B cell (primary cell): ENCODE results near the gene ARID3A. TPM values are rescaled to one million over a fixed set of nuclear protein-coding genes. Genes with fewer than 3 reads are reported as not detected.

Source experiments
- ATAC-seq: fragments of 200-7000 bp; cut with Tn5 transposase; one replicate; pipeline ENCODE4 v1.10.0; 2021; ENCODE audit warnings: low read depth, mild to moderate bottlenecking, moderate number of reproducible peaks, moderate library complexity
- CTCF ChIA-PET: fragments of 350-600 bp; sonication (Branson Sonifier 250); formaldehyde crosslinking; loops from one replicate; lab custom pipeline; 2021; ENCODE audit warnings: antibody characterized with exemption, inconsistent platforms; lab: Charles Lee
- POLR2A ChIA-PET: fragments of 350-600 bp; sonication (Branson Sonifier 250); formaldehyde crosslinking; loops from one replicate; lab custom pipeline; 2021; ENCODE audit warnings: antibody characterized with exemption; lab: Charles Lee
- DNase-seq: peaks from one replicate; pipeline ENCODE4 v3.0.0; 2013
- H2AFZ ChIP-seq: 2 replicates; pipeline ENCODE4 v1.6.1; 2012; ENCODE audit warnings: mild to moderate bottlenecking, low read depth, low read length; ENCODE audit not compliant: insufficient read depth, poor library complexity, severe bottlenecking
- H3K27ac ChIP-seq, 2 donors: 1 replicate in 1 of 2; 2 replicates in 1 of 2; pipeline ENCODE4 v1.5.1; 2012 to 2013; ENCODE audit warnings: low read length in 2 of 2, mild to moderate bottlenecking in 2 of 2, moderate library complexity in 1 of 2
- H3K27me3 ChIP-seq, 4 experiments: fragments of 200-600 bp in 1 of 4; sonication (generic) in 1 of 4; replicated peaks in 1 of 4; 1 replicate in 2 of 4; 2 replicates in 2 of 4; pipeline versions ENCODE4 v1.6.1 to v1.7.0; 2013 to 2016; ENCODE audit warnings: low read length in 3 of 4, mild to moderate bottlenecking in 2 of 4, mixed read lengths in 1 of 4, moderate library complexity in 1 of 4; ENCODE audit not compliant: insufficient read depth in 4 of 4, control insufficient read depth in 3 of 4; ENCODE audit errors: control extremely low read depth in 1 of 4
- H3K36me3 ChIP-seq, 2 experiments: replicated peaks in 1 of 2; 1 replicate in 1 of 2; 2 replicates in 1 of 2; pipeline versions ENCODE4 v1.6.1 to v1.7.1; 2013; ENCODE audit warnings: low read length in 1 of 2; ENCODE audit not compliant: insufficient read depth in 2 of 2, control insufficient read depth in 1 of 2; ENCODE audit errors: control extremely low read depth in 1 of 2, extremely low read depth in 1 of 2
- H3K4me1 ChIP-seq, 2 donors: fragments of 200-600 bp in 1 of 2; sonication (generic) in 1 of 2; 1 replicate in 1 of 2; 2 replicates in 1 of 2; pipeline versions ENCODE4 v1.5.1 to v1.6.1; 2013 to 2017; ENCODE audit warnings: low read length in 2 of 2; ENCODE audit not compliant: control insufficient read depth in 2 of 2, insufficient read depth in 2 of 2
- H3K4me2 ChIP-seq: replicated peaks from 2 replicates; pipeline ENCODE3; 2012; ENCODE audit warnings: mild to moderate bottlenecking, low read depth, low read length; ENCODE audit not compliant: poor library complexity, severe bottlenecking
- H3K4me3 ChIP-seq, 5 experiments: fragments of 200-600 bp in 1 of 5; sonication (generic) in 1 of 5; 1 replicate in 3 of 5; 2 replicates in 2 of 5; pipeline versions ENCODE4 v1.5.1 to v1.7.0; 2011 to 2016; ENCODE audit warnings: low read length in 4 of 5, mild to moderate bottlenecking in 4 of 5, low read depth in 2 of 5, control low read depth in 1 of 5, moderate library complexity in 1 of 5; ENCODE audit not compliant: insufficient read depth in 1 of 5; ENCODE audit errors: control extremely low read depth in 1 of 5, extremely low read depth in 1 of 5
- H3K79me2 ChIP-seq: fragments of 200-600 bp; sonication (generic); one replicate; pipeline ENCODE4 v1.6.0; 2016; ENCODE audit warnings: low read length; ENCODE audit not compliant: control insufficient read depth, insufficient read depth
- H3K9ac ChIP-seq: fragments of 200-600 bp; sonication (generic); 2 replicates; pipeline ENCODE4 v1.6.1; 2017; ENCODE audit warnings: mild to moderate bottlenecking, low read length, moderate library complexity
- H3K9me3 ChIP-seq, 3 donors: one replicate each; pipeline versions ENCODE4 v1.6.1 to v1.7.1; 2013; ENCODE audit warnings: low read length in 2 of 3; ENCODE audit not compliant: control insufficient read depth in 2 of 3, insufficient read depth in 1 of 3; ENCODE audit errors: control extremely low read depth in 1 of 3
- H4K20me1 ChIP-seq: 2 replicates; pipeline ENCODE4 v1.6.0; 2012; ENCODE audit warnings: mild to moderate bottlenecking, low read length; ENCODE audit not compliant: insufficient read depth, control insufficient read depth, poor library complexity, severe bottlenecking
- H3K27ac Mint-ChIP-seq: one replicate; pipeline ENCODE4 v1.8.0; 2021; ENCODE audit warnings: mixed read lengths
- H3K27me3 Mint-ChIP-seq: one replicate; pipeline ENCODE4 v1.8.0; 2021; ENCODE audit warnings: mixed read lengths
- H3K4me1 Mint-ChIP-seq: one replicate; pipeline ENCODE4 v1.8.0; 2021; ENCODE audit warnings: mixed read lengths
- H3K4me3 Mint-ChIP-seq: one replicate; pipeline ENCODE4 v1.8.0; 2021; ENCODE audit warnings: mixed read lengths
- H3K9me3 Mint-ChIP-seq: one replicate; pipeline ENCODE4 v1.8.0; 2022; ENCODE audit warnings: mixed read lengths; ENCODE audit not compliant: insufficient read depth
- CTCF ChIP-seq: fragments of 200-600 bp; IDR thresholded peaks from one replicate; pipeline ENCODE4 v1.8.0; 2022; ENCODE audit warnings: antibody characterized with exemption, mild to moderate bottlenecking
- EZH2 ChIP-seq: IDR thresholded peaks from 2 replicates; pipeline ENCODE4 v1.6.1; 2012; ENCODE audit warnings: borderline replicate concordance, low read depth, mild to moderate bottlenecking, moderate library complexity, low read length; ENCODE audit not compliant: insufficient read depth, poor library complexity, severe bottlenecking
- WGBS: methylation state at CpG from one replicate; pipeline ENCODE4 v1.1.5; 2013; ENCODE audit warnings: missing lambda C conversion rate; ENCODE audit not compliant: insufficient coverage; 5-methylcytosine and 5-hydroxymethylcytosine counted together
- intact Hi-C: fragments of 100-400 bp; cut with micrococcal nuclease; formaldehyde crosslinking; loops from one replicate; pipeline ENCODE4 v1.10.0; 2022
- polyA plus RNA-seq: library from polyadenylated mRNA; depleted of rRNA; stranded (reverse); fragments of >200 nt; gene quantifications from 2 replicates; pipeline ENCODE4 v1.2.3, GENCODE V29; 2012
- total RNA-seq, 2 donors: library from RNA; stranded (reverse); fragments of 120-200 nt in 1 of 2; gene quantifications; 1 replicate in 1 of 2; 2 replicates in 1 of 2; pipeline versions ENCODE4 v1.2.3 to v1.2.4, GENCODE V29; 2013 to 2022

ARID3A gene
- total and polyA plus RNA-seq, 2 donors (not counting 1 experiment from before 2014, with no cell fraction given): 22.9 to 60.5 TPM

- intact Hi-C loops: no loop called here
- Histone ChIP-seq H3K36me3 (peaks cover 0 to 50% of the 10 kb centered on the region in 2 experiments), H3K9me3 (no peaks in the 10 kb centered on the region), H3K4me3 (no peak overlapping the region), H2AFZ (no peak overlapping the region), H3K27ac (no peak overlapping the region), H4K20me1 (peaks cover 48% of the 10 kb centered on the region), H3K27me3 (no peaks in the 10 kb centered on the region), H3K9ac (no peak overlapping the region), H3K4me2 (no peak overlapping the region), H3K79me2 (peaks cover 17% of the 10 kb centered on the region), H3K4me1 (peaks cover 0 to 18% of the 10 kb centered on the region in 2 donors)
- no peak for ATAC-seq
- 98% methylated on average over 26 of the region's 26 CpGs for WGBS
- ChIA-PET CTCF (interaction anchor here (1.3 to 1.5 kb wide), 4 partner anchors 10 to 34 kb away, joined by 4 to 5 read pairs (median 4); no protein-coding TSS in a partner anchor), POLR2A (interaction anchor here (0.6 to 2.0 kb wide), 4 partner anchors 9 to 301 kb away, joined by 3 to 9 read pairs (median 6); no protein-coding TSS in a partner anchor)
- no peak for DNase-seq
- Mint-ChIP-seq H3K4me3 (no peak overlapping the region), H3K27me3 (no peaks in the 10 kb centered on the region), H3K27ac (peak overlapping the region; percentile 59), H3K4me1 (peaks cover 24% of the 10 kb centered on the region), H3K9me3 (no peaks in the 10 kb centered on the region)
- no peak for TF ChIP-seq EZH2
- TF ChIP-seq CTCF: no peak
Observed at GRCh38 chr19:897442-898039, 28.3 kb upstream of the ARID3A start.

GRCh38 chr19:898663-899062, 27.2 kb upstream of the ARID3A start:
- no peak overlapping the region for H3K4me2 ChIP-seq
- no peaks in the 10 kb centered on the region for H3K27me3 Mint-ChIP-seq
- TF ChIP-seq CTCF (no peak), EZH2 (no peak)
- POLR2A ChIA-PET: interaction anchor here (0.6 to 1.0 kb wide), 2 partner anchors 10 to 368 kb away, joined by 5 to 8 read pairs; no protein-coding TSS in a partner anchor
- peak overlapping the region; percentile 42 for H3K4me3 Mint-ChIP-seq
- intact Hi-C loops: no loop called here
- no peaks in the 10 kb centered on the region for H3K27me3 ChIP-seq
- no peak overlapping the region for H3K4me3 ChIP-seq
- no peaks in the 10 kb centered on the region for H3K9me3 Mint-ChIP-seq
- H3K27ac Mint-ChIP-seq: peak overlapping the region; percentile 92
- peaks cover 24% of the 10 kb centered on the region for H3K79me2 ChIP-seq
- no peak overlapping the region for H3K9ac ChIP-seq
- peaks cover 0 to 55% of the 10 kb centered on the region in 2 experiments for H3K36me3 ChIP-seq
- H3K4me1 Mint-ChIP-seq: peaks cover 18% of the 10 kb centered on the region
- no peaks in the 10 kb centered on the region for H3K9me3 ChIP-seq
- H2AFZ ChIP-seq: no peak overlapping the region
- H3K27ac ChIP-seq: peak overlapping the region; percentile 41 to 63
- DNase-seq (peak; percentile 76), ATAC-seq (peak; percentile 70)
- 72% methylated on average over 15 of the region's 20 CpGs for WGBS
- peaks cover 0 to 14% of the 10 kb centered on the region in 2 donors for H3K4me1 ChIP-seq
- CTCF ChIA-PET: interaction anchor here (1.3 kb wide), 3 partner anchors 11 to 35 kb away, joined by 4 to 5 read pairs (median 4); no protein-coding TSS in a partner anchor
- H4K20me1 ChIP-seq: peaks cover 58% of the 10 kb centered on the region
